Measurements from ENCODE around the gene ABR. TPM values are rescaled to one million over a fixed set of nuclear protein-coding genes. Genes with fewer than 3 reads are reported as not detected.
"Not testable (repeated sequence)": the region's sequence is repeated elsewhere in the genome, so short reads cannot be mapped to it uniquely, and the experiment has no call there.

ABR gene
- total and polyA plus RNA-seq, 7 donors, result 30.4 to 146 (median 79.3) TPM

DNA sequence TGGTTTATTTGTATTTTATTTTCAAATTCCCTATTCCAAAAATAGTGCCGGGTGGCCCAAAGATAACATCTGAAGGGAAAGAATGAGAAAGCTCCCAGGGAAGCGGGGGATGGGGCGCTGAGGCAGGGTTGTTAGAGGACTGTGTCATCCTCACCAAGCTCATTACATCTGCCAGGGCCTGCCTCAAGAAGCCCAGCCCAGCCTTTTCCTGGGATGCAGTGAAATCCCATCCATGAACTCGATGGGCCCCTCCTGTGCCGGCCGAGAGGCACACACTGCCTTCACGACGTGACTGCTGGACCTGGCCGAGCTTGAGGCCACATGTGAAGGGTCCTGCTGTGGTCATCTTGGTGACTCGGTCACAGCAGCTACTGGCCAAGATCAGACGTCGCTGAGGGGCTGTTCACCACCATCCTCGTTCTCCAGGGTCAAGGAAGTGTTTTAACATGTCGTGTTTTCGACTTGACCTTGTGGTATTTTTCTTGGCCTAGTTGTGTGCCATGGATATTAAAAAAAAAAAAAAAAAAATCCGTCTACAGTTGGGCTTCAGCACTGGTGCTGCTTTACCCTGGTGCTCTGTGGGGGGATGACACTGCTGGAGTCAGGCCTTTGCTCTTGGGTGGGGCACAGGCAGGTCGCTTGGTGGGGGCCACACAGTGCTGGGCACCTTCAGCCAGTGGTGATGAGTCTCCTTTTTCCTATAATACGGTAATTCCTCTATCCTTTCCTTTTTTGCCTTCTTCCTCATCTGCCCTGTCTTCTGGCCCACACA, 178.0 kb downstream of the ABR start:
- no peak for TF ChIP-seq POLR2A (IDR thresholded peaks at IDR 0.05)
- no peak for TF ChIP-seq EP300 (IDR thresholded peaks at IDR 0.05)
- TF ChIP-seq, protein P1, sequence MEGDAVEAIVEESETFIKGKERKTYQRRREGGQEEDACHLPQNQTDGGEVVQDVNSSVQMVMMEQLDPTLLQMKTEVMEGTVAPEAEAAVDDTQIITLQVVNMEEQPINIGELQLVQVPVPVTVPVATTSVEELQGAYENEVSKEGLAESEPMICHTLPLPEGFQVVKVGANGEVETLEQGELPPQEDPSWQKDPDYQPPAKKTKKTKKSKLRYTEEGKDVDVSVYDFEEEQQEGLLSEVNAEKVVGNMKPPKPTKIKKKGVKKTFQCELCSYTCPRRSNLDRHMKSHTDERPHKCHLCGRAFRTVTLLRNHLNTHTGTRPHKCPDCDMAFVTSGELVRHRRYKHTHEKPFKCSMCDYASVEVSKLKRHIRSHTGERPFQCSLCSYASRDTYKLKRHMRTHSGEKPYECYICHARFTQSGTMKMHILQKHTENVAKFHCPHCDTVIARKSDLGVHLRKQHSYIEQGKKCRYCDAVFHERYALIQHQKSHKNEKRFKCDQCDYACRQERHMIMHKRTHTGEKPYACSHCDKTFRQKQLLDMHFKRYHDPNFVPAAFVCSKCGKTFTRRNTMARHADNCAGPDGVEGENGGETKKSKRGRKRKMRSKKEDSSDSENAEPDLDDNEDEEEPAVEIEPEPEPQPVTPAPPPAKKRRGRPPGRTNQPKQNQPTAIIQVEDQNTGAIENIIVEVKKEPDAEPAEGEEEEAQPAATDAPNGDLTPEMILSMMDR (IDR thresholded peaks at IDR 0.05), result no peak
- TF ChIP-seq POLR2AphosphoS5 (IDR thresholded peaks at IDR 0.05), result no peak
- 74 to 85% methylated on average over 18 of the region's 18 CpGs for WGBS, 2 donors
- intact Hi-C loops (cut with DNase I), result loop anchor here (1.0 kb wide), 1 partner anchor 54 kb away; no protein-coding TSS in a partner anchor
- Histone ChIP-seq H3K27ac (peak overlapping the region; percentile 52 to 85 (median 79)), H3K4me3 (no peak overlapping the region), H3K9me3 (no peaks in the 10 kb centered on the region), H3K27me3 (no peaks in the 10 kb centered on the region), H3K36me3 (peaks cover 0 to 59% (median 8%) of the 10 kb centered on the region in 4 donors), H3K4me1 (peaks cover 0 to 92% (median 83%) of the 10 kb centered on the region in 4 donors)
- DNase-seq, result no peak

DNA sequence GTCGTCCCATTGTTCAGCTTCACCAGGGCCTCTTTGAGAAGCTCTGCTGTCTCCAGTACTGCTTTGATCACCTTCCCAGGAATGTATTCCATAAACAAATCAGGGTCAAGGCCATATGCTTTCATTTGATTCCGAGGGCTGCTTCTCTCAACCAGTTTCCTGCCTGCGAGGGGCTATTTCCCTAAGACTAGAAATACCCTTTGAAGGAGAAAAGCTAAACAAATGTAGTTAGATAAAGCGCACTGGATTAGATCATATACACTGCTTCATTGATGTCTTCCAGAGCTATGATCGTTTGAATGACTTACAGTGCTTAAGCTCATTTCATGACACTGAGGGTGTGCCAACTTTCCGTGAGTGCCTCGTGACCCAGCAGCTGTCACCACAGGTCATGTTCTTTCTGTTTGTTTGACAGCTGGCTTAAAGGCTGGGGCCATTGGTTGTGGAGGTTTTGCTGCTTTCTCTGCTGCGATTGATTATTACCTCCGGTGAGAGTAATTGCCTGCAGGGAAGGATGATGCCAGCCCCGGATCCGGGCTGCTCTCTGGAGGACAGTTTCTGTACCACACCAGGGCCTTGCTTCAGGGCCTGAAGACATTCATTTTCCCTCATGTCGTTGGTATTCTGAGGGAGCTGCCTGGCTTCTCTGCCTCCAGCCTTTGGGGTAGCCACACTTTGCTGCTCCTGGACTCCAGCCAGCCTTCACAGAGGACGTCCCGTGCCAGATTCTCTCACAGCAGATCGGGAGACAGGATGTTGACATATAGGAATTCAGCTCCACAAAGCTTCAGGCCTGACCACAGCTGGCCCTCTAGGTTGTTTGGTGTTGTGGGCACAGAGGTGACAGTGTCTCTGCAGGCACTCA, 179.0 kb downstream of the ABR start:
- H3K4me1 ChIP-seq, result peaks cover 0 to 89% (median 80%) of the 10 kb centered on the region in 4 donors
- intact Hi-C loops (cut with DNase I), result loop anchor here (1.0 kb wide), 1 partner anchor 55 kb away; no protein-coding TSS in a partner anchor
- TF ChIP-seq EP300 (IDR thresholded peaks at IDR 0.05) (no peak), POLR2AphosphoS5 (IDR thresholded peaks at IDR 0.05) (peak in 3 of 4 donors; percentile 52 to 68 (median 57)), POLR2A (IDR thresholded peaks at IDR 0.05) (no peak)
- TF ChIP-seq, protein P1 (IDR thresholded peaks at IDR 0.05), result no peak
- H3K9me3 ChIP-seq, result no peaks in the 10 kb centered on the region
- peak overlapping the region; percentile 52 to 85 (median 79) for H3K27ac ChIP-seq
- peaks cover 0 to 52% (median 8%) of the 10 kb centered on the region in 4 donors for H3K36me3 ChIP-seq
- H3K27me3 ChIP-seq, result no peaks in the 10 kb centered on the region
- WGBS, 2 donors, result 42 to 66% methylated on average over 15 of the region's 15 CpGs
- no peak for DNase-seq
- no peak overlapping the region for H3K4me3 ChIP-seq

DNA sequence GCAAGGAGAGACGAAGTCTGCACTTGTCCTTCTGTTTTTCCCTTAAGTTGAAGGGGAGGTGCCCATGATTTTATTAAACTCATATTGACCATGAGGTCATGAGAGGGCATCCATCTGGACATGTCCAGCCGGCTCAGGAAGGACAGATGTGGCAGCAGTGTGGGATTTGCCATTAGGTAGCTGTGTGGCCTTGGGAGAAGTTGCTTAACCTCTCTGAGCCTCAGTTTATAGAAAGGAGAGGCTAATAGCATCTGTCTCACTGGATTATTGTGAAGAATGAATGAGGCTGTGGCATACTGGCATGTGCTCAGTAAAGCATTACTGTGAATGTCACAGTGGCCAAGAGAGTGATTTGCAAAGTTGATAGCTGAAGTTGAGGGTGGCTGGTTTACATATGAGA, 181.7 kb downstream of the ABR start:
- peaks cover 0 to 62% (median 54%) of the 10 kb centered on the region in 4 donors for H3K4me1 ChIP-seq
- DNase-seq, result no peak
- TF ChIP-seq EP300 (IDR thresholded peaks at IDR 0.05), result no peak
- TF ChIP-seq, protein P1 (IDR thresholded peaks at IDR 0.05), result no peak
- no peak for TF ChIP-seq POLR2A (IDR thresholded peaks at IDR 0.05)
- H3K36me3 ChIP-seq, result peaks cover 0 to 36% (median 5%) of the 10 kb centered on the region in 4 donors
- no peaks in the 10 kb centered on the region for H3K27me3 ChIP-seq
- H3K9me3 ChIP-seq, result no peaks in the 10 kb centered on the region
- intact Hi-C loops (cut with DNase I), result loop anchor here (5.0 kb wide), 2 partner anchors 216 to 586 kb away; partner anchors contain the start of genes GLOD4 and MRM3
- 14 to 47% methylated on average over 2 of the region's 2 CpGs for WGBS, 2 donors
- peak overlapping the region in 1 of 4 donors; percentile 89 for H3K27ac ChIP-seq
- H3K4me3 ChIP-seq, result peak overlapping the region in 3 of 4 donors; percentile 61 to 96 (median 88)

DNA sequence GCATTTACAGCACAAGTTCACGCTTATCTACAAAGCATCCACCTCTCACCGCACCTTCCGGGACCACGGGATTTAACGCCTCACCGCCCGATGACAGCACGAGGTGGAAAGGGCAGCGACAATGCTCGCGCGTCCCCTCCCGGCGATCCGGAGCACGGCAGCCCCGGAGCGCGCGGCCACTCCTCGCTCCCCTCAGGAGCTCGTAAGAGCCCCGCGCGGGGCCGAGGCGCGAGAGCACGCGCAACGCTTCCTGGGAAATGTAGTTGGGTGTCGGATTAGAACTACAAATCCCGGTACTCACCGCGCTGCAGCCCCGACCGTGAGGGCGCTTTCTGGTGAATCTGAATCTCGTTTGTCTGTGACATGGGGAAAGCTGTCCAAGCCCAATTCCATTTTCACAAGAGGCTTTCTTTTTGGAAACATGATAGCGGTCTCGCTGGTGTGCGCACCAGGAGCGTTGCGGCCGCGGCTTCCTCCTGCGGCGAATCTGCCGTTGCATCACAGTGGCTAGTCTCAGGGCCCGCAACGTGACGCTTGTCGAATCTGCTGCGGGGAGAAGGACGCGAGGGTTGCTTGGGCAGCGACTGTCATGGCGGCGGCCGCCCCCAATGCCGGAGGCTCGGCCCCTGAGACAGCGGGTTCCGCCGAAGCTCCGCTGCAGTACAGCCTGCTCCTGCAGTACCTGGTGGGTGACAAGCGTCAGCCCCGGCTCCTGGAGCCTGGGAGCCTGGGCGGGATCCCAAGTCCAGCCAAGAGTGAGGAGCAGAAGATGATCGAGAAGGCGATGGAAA, 183.0 kb downstream of the ABR start, which contains the start of gene TIMM22:
TIMM22 (plus strand) TSS at position 576 of the 791 bp plus-strand sequence; CDS start at position 590, 14 bp downstream.
- Histone ChIP-seq H3K27ac (peak within 1 kb of the TSS; percentile 77 to 92 (median 88)), H3K36me3 (peaks cover 0 to 25% (median under 1%) of the 10 kb centered on the region in 4 donors), H3K9me3 (no peaks in the 10 kb centered on the region), H3K27me3 (no peaks in the 10 kb centered on the region), H3K4me1 (peaks cover 0 to 49% (median 41%) of the 10 kb centered on the region in 4 donors), H3K4me3 (peak within 1 kb of the TSS; percentile 61 to 99 (median 92))
- DNase-seq, result peak; percentile 95
- 0 to 1% methylated on average over 71 of the region's 71 CpGs for WGBS, 2 donors
- intact Hi-C loops (cut with DNase I), result loop anchor here (5.0 kb wide), 2 partner anchors 214 to 584 kb away; partner anchors contain the start of genes GLOD4 and MRM3
- TF ChIP-seq POLR2AphosphoS5 (IDR thresholded peaks at IDR 0.05), result peak; percentile 71 to 95 (median 86)
- TF ChIP-seq, protein P1 (IDR thresholded peaks at IDR 0.05), result peak; percentile 90 to 96 (median 94)
- peak; percentile 80 to 85 for TF ChIP-seq POLR2A (IDR thresholded peaks at IDR 0.05)
- TF ChIP-seq EP300 (IDR thresholded peaks at IDR 0.05), result no peak

DNA sequence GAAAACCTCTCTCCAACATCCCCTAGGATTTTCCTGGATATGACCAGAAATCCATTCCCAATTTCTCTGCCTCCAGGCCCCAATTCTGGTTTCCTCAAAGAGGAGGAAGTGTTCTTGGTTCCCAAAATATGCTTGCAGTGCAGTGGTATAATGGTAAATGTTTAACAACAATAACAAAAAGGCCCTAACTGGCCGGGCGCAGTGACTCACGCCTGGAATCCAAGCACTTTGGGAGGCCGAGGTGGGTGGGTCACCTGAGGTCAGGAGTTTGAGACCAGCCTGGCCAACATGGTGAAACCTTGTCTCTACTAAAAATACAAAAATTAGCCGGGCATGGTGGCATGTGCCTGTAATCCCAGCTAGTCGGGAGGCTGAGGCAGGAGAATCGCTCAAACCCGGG, 184.5 kb downstream of the ABR start:
- WGBS, 2 donors, result 47 to 79% methylated on average over 8 of the region's 8 CpGs
- intact Hi-C loops (cut with DNase I), result loop anchor here (5.0 kb wide), 2 partner anchors 213 to 583 kb away; partner anchors contain the start of genes GLOD4 and MRM3

More for the DNA sequence above, 184.5 kb downstream of the ABR start:
- H3K4me3 ChIP-seq, H3K27ac ChIP-seq, H3K9me3 ChIP-seq, H3K27me3 ChIP-seq, DNase-seq: not testable (repeated sequence)
- peaks cover 0 to 34% (median 26%) of the 10 kb centered on the region in 4 donors for H3K4me1 ChIP-seq
- H3K36me3 ChIP-seq, result peaks cover 0 to 11% (median 0%) of the 10 kb centered on the region in 4 donors
